NCI-H226 (cell line): Measurements from ENCODE around the gene SLC9A5.
A peak's percentile ranks its signal among the peaks of the same experiment; 100 is the strongest.

Experiments
- DNase-seq: peaks from one replicate; pipeline ENCODE4 v3.0.0-alpha.2; 2015

Gene SLC9A5

GRCh38 chr16:67213197-67214019 lies 35.4 kb upstream of the SLC9A5 start:
- no peak for DNase-seq

- DNase-seq = no peak
Measured at GRCh38 chr16:67215706-67216105, 33.1 kb upstream of the SLC9A5 start.

GRCh38 chr16:67216612-67217490 lies 31.9 kb upstream of the SLC9A5 start:
- no peak for DNase-seq

- DNase-seq = no peak
Measured at GRCh38 chr16:67223992-67224391, 24.8 kb upstream of the SLC9A5 start.

- DNase-seq = no peak
Measured at GRCh38 chr16:67226295-67226803, 22.4 kb upstream of the SLC9A5 start.

- peak; percentile 97 for DNase-seq
Measured at GRCh38 chr16:67226804-67227566, 21.8 kb upstream of the SLC9A5 start, which contains the start of gene TMEM208. Gene TMEM208 (plus strand): TSS chr16:67227130. CDS start chr16:67227219, 89 bp downstream.

- DNase-seq = no peak
Measured at GRCh38 chr16:67227567-67227921, 21.2 kb upstream of the SLC9A5 start.

- no peak for DNase-seq
Measured at GRCh38 chr16:67228034-67228785, 20.6 kb upstream of the SLC9A5 start.

- no peak for DNase-seq
Measured at GRCh38 chr16:67228905-67229304, 19.9 kb upstream of the SLC9A5 start.

- no peak for DNase-seq
Measured at GRCh38 chr16:67229906-67230808, 18.6 kb upstream of the SLC9A5 start.

GRCh38 chr16:67230809-67231660 lies 17.7 kb upstream of the SLC9A5 start:
- no peak for DNase-seq

GRCh38 chr16:67233596-67233995 lies 15.2 kb upstream of the SLC9A5 start:
- no peak for DNase-seq

- no peak for DNase-seq
Measured at GRCh38 chr16:67234180-67234597, 14.6 kb upstream of the SLC9A5 start.

GRCh38 chr16:67235816-67236562 lies 12.8 kb upstream of the SLC9A5 start:
- no peak for DNase-seq

GRCh38 chr16:67236563-67237395 lies 12.0 kb upstream of the SLC9A5 start:
- peak; percentile 37 for DNase-seq

- DNase-seq = no peak
Measured at GRCh38 chr16:67237396-67238277, 11.1 kb upstream of the SLC9A5 start.

- DNase-seq = no peak
Measured at GRCh38 chr16:67238278-67238575, 10.6 kb upstream of the SLC9A5 start.
